Vagina (tissue), 2 donors: ENCODE data around the gene ECE2.

Source experiments
- POLR2A ChIP-seq, 2 donors: fragments of 450-650 bp; IDR thresholded peaks; one replicate each; pipeline ENCODE4 v1.6.1; 2017; ENCODE audit warnings: antibody characterized with exemption in 2 of 2, mild to moderate bottlenecking in 2 of 2, moderate library complexity in 2 of 2
- POLR2AphosphoS5 ChIP-seq, 2 donors: sonication (generic); formaldehyde crosslinking; IDR thresholded peaks; one replicate each; pipeline ENCODE4 v1.9.0; 2017; ENCODE audit warnings: antibody characterized with exemption in 2 of 2, mild to moderate bottlenecking in 2 of 2, low read depth in 1 of 2; ENCODE audit not compliant: insufficient read depth in 1 of 2
- TF ChIP-seq, protein P1 (sequence below), 3 experiments: fragments of 450-650 bp in 2 of 3; fragments of 200-600 bp in 1 of 3; sonication (generic) in 1 of 3; IDR thresholded peaks; one replicate each; pipeline ENCODE4 v1.5.1; 2017 to 2019; ENCODE audit warnings: antibody characterized with exemption in 3 of 3, mild to moderate bottlenecking in 2 of 3, moderate library complexity in 2 of 3

GRCh38 chr3:184255291-184256039, 20.4 kb upstream of the ECE2 start:
- TF ChIP-seq, protein P1, sequence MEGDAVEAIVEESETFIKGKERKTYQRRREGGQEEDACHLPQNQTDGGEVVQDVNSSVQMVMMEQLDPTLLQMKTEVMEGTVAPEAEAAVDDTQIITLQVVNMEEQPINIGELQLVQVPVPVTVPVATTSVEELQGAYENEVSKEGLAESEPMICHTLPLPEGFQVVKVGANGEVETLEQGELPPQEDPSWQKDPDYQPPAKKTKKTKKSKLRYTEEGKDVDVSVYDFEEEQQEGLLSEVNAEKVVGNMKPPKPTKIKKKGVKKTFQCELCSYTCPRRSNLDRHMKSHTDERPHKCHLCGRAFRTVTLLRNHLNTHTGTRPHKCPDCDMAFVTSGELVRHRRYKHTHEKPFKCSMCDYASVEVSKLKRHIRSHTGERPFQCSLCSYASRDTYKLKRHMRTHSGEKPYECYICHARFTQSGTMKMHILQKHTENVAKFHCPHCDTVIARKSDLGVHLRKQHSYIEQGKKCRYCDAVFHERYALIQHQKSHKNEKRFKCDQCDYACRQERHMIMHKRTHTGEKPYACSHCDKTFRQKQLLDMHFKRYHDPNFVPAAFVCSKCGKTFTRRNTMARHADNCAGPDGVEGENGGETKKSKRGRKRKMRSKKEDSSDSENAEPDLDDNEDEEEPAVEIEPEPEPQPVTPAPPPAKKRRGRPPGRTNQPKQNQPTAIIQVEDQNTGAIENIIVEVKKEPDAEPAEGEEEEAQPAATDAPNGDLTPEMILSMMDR (IDR thresholded peaks at IDR 0.05) = no peak
- no peak for TF ChIP-seq POLR2A (IDR thresholded peaks at IDR 0.05)
- TF ChIP-seq POLR2AphosphoS5 (IDR thresholded peaks at IDR 0.05; ENCODE audit: insufficient read depth in 1 of 2, low read depth in 1 of 2) = no peak
